CMK (cell line): ENCODE results near the gene SYCP2.

Experiments
- DNase-seq: peaks from one replicate; pipeline ENCODE4 v3.0.0-alpha.2; 2010; ENCODE audit warnings: low read depth

SYCP2 gene

DNA sequence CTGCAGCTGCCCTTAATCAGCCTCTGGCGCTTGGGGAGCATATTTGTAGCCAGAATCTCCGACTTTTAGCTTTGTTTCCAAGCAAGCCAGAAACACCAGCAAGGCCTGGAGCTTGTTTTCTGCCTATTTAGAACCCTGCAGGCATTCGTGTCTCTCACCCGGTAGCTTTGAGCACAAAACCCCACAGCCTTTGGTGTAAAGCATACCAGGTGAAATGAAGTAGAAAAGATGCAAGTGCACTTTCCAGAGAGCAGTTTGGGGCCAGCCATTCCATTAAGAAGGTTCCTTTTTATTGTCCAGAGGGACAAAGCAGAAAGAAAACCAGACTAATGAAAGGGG is 7.5 kb upstream of the SYCP2 start:
- DNase-seq: no peak

- DNase-seq: peak; percentile 91
Observed at GRCh38 chr20:59940129-59940955, 6.9 kb upstream of the SYCP2 start, which contains the start of the genes FAM217B and PPP1R3D. Gene FAM217B (plus strand): TSS chr20:59940389. CDS start chr20:59943944, 3,555 bp downstream. Gene PPP1R3D (minus strand): TSS chr20:59940305. CDS start chr20:59939931, 374 bp downstream.

- DNase-seq: no peak
Observed at GRCh38 chr20:59939879-59940128, 6.4 kb upstream of the SYCP2 start.

- no peak for DNase-seq
Observed at GRCh38 chr20:59939052-59939878, 5.8 kb upstream of the SYCP2 start.

- DNase-seq: no peak
Observed at GRCh38 chr20:59938696-59939051, 5.2 kb upstream of the SYCP2 start.

DNA sequence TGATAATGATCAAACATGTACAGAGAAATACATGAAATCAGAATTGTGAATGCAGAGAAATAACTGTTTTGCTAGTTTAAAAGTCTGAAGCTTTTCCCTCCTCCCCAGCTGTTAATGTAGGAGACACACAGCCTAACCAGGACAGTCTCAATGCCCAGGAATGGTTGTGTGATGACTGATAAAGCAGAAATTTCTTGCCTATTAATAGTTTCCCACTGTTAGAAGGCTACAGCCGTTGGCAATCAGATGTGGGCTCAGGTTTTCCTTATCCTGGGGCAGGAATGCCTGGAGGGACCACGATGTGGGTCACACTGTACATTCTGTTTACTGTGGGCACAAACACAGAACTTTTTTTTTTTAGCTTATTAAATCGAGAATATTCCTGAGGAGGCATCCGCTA is 4.8 kb upstream of the SYCP2 start:
- no peak for DNase-seq

- DNase-seq: no peak
Observed at GRCh38 chr20:59937150-59937549, 3.7 kb upstream of the SYCP2 start.

DNA sequence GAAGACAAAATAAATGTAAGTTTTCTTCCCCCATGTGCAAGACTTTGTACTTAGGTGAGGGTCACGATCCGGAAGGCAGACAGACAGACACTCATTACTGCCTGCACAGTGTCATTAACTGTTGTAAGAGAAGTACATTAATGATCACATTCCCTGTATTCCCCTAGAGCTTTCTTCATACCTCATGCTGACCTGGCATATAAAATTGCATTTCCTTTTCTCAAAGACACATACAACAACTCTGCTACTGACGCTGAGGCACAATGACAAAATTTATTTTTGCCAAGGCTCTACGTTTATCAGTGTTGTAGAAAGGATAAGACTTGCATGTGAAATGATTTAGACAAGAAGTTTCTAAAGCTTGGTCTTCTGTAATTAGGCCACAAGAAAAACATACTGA is 3.0 kb upstream of the SYCP2 start:
- DNase-seq: no peak

DNA sequence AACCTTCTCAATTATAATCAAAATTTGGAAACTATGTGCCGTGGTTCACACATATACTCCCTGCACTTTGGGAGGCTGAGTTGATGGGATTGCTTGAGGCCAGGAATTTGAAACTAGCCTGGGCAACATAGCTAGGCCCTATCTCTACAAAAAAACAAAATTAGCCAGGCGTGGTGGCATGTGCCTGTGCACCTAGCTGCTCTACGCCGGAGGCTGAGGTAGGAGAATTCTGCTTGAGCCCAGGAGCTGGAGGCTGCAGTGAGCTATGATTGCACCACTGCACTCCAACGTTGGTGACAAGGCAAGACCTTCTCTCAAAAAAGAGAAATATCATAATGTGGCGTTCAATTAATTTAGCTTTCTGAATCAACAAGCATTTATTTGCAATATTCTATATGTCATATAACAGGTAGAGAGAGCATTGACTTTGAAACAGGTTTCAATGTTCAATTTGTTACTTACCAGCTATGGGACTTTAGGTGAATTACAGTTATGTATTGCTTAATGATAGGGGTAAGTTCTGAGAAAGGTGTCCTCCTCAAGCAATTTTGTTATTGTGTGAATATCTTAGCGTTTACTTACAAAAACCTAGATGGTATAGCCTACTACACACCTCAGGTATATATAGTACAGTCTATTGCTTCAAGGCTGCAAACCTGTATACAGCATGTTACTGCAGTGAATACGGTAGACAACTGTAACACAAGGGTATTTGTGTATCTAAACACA is 2.2 kb upstream of the SYCP2 start:
- no peak for DNase-seq

DNA sequence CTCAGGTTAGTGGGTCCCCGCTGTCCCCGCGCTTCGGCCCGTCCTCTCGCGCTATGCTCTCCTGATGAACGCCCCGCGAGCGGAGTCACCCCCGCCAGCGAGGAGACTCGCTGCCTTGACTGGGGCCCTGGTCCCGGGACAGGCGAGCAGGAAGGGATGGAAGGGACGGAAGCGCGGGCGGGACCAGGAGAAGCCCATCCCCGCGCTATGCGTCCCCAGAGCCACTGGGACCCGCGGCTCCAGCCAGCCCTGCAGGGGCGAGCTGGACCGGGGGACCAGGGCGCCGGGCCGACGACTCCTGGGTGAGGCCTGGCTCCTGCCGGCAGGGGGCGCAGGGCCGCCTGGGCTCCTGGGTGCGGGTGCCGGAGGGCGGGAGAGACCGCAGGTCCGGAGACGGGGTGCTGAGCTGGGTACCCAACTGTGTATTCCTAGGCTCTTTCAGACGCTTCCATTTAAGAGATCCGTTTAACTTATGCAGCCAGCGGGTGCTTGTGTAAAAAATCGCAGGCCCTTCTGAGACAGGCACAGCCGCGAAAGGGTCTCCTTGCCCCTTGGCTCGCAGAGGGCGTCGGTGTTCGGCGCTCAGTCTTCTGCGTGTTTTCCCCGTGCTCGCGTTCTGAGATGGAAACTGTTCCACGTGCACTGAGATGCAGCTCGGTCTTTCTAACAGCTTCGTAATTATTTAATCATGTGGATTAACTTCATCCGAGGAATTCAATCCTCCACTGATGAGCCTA is 580 bp upstream of the SYCP2 start:
- no peak for DNase-seq

DNA sequence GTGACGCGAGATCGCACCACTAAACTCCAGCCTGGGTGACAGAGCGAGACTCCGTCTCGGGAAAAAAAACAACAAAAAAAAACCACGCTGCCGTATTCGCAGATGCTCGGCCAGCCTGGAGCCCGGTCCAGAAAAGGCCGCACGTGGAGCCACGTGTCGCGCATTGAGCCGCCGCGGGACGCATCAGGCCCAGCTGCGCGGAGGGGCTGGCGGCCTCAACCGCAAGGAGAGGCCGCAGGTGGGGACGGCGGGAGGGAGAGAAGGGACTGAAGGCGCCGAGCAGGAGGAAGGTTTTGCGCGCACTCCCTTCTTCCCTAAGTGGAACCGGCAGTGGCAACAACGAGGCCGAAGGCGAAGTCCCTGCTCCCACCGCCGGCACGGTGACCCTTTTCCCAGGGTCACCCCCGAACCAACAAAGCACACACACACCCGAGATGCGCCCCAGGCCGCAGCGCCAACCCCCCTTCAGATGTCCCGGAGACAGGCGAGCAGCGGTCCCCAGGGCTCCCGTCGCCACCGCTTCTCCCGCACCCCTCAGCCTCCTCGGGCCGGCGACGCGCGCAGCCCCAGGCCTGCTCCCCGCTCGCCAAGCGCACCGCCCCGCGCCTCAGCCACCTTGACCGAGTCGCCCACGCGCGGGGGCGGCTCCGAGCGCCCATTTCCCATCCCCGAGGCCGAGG is 681 bp downstream of the SYCP2 start:
- DNase-seq: no peak

DNA sequence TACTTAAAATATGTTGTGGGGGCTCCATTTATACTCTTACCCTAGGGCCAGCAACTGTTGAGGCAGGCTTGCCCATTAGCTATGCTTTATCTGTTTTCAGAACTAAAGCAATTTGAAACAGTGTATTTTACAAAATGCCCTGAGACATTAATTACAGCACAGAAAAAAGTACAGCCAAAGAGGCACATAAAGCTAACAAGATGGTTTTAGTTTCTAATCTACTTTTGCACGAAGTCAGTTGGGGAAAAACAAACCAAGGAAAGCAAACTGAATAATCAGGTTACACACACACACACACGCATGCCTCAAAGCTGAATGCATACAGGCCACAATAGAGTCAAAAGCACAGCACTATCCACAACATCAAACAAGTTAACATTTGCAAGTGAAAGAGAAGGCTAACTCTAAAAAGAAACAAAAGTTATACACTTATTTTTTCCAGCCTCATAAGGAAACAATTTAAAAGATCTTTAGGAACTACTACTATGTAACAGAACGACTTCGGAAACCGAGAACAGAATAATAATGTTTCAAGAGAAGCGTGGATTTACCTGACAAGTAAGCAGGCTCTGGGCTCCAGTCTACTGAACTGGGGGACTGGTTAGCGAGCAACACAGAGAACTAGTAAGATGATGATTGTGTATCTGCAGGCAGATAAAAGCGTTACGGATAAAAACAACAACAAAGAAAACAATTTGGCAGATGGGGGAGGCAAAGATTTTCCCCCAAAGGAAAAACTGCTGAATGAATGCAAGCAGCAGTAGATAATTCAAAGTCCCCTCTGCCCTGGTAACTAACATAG is 1.7 kb downstream of the SYCP2 start:
- DNase-seq: no peak

DNA sequence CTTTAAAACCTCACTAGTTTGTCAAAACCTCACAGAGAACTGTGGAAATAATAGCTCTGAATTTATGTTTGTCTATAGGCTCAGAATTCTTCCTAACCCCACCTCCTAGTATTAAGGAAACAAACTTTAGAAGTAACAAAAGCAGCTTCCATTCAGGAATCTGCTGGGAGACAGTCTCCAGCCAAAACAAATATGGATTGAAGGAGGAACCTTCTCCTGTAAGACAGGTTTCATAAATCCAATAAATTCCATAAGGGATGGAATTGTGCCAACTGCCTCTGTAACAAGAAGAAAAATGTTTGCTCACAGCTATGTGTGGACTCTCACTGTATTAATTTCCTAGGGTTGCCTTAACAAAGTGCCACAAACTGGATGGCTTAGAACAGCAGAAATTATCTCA is 7.5 kb downstream of the SYCP2 start:
- DNase-seq: no peak

DNA sequence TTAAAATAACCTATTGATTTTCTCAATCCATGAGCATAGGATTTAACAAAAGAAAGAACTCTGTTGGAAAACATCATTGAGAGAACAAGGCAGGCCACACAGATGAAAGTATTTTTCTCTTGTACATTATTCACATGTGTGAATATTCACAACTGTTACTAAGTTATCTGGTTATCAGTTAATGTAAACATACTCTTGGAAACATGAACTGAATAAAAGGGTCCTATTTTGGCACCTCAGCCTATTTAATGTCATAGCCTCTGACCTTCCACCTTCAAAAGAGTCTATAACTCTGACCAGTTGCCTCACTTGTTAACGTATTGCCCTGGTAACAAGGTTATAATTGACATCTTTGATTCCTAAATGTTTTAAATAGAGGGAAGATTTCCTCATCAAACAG is 8.1 kb downstream of the SYCP2 start:
- DNase-seq: no peak

DNA sequence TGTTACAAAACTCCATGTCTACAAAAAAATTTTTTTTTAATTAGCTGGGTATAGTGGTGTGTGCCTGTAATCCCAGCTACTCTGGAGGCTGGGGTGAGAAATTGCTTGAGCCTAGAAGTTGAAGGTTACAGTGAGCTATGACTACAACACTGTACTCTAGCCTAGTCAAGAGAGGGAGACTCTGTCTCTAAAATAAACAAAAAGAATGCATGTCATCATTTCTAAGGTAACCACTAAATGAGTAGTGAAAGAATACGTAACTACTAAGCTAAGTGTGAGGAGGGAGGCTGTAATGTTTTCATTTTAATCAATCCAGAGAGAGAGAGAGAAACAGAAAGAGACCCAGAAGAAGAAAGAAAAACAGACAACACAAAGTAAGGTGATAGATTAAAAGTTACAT is 9.9 kb downstream of the SYCP2 start:
- no peak for DNase-seq

DNA sequence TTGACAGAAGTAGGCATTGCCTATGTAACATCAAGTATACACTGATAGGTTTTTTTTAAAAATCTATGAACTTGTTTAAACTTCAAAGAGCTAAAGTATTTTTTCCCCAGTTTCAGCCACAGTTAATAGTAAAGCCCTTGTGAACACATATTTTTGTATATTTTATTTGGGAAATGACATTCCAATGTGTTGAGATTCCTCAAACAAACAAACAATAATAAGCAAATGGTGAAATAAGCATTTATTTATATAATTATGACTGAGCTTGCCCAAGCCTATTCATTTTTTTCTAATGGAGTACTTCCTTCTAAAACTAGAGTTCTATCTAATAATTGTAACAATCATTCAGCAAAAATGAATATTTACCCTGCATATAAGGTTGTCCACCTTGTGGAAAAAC is 12.5 kb downstream of the SYCP2 start:
- DNase-seq: no peak

DNA sequence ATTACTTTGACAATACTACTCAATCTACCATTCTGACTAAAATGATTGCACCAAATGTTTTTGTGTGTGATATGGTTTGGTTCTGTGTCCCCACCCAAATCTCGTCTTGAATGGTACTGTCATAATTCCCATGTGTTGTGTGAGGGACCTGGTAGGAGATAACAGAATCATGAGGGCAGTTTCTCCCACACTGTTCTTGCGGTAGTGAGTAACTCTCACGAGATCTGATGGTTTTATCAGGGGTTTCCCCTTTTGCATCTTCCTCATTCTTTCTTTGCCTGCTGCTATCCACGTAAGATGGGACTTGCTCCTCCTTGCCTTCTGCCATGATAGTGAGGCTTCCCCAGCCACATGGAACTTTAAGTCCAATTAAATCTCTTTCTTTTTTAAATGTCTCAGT is 20.8 kb downstream of the SYCP2 start:
- peak; percentile 56 for DNase-seq

DNA sequence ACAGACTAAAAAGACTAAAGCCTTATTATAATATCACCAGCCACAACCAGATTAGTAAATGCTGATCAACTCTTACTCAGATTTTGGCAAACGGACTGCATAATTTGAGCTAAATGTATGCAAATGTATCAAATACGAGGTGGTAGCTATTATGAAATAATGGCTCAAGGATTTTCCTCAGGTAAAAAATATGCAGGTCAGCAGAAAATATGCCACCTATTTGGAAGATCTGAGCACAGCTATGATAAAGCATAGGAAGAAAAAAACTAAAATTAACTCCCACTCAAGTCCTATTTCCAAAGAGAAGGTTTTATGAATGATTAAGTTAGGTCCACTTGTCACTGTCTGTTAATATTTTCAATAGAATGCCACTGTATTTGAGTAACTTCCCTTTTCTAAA is 22.4 kb downstream of the SYCP2 start:
- no peak for DNase-seq

DNA sequence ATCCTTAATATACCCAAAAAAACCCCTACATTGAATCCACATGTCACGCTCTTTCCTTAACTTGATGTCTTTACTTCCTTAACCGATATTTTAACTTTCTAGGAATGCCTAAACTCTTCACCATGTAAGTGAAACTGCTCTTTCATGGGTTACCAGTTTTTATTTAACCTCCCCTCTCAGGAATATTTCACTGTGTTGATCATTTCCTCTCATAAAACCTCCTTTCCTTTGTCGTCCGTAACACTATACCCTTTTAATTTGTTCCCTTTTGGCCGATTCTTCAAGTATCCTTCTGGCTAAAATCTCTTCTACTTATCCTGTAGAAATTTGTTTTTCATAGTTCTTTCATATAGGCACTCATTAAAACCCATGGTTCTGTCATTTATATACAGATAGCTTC is 24.6 kb downstream of the SYCP2 start:
- DNase-seq: no peak

DNA sequence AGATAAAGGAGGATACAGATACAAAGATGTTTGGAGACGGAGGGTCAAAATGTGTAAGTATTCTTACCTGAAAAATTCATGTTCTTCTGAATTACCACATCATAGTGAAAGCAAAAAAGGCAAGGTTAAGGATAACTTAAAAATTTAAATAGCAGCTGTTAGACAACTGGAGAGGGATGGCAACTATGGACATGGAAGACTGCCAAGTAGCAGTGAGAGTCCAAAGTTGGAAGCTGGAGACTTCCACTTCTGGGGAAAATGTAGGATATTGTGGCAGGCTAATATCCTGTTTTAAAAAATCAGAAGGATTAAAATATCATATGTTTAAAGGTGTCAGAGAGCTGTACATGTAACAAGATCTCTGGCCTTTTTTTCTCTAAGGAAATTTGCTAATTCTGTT is 29.8 kb downstream of the SYCP2 start:
- no peak for DNase-seq

DNA sequence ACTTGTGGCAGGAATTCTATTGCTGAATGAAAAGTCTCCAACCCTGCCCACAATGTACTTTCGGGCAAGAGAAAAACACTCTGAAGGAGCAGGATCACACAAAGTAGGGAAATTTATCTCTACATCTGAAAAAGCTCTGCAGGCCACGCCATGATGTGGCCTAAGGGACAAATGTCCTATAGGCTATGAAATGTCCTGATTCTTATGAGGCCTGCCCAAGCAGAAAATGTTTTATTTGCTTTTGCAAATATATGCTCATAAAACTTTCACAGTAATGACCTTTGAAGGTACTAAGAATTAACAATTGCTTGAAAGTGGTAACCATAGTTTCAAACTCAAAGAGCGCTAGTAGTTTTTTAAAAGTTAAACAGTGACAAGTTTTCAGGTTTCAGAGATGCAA is 31.0 kb downstream of the SYCP2 start:
- DNase-seq: no peak
